GM12878 (cell line): ENCODE results near the gene CHAT. TPM values are rescaled to one million over a fixed set of nuclear protein-coding genes. Genes with fewer than 3 reads are reported as not detected.

Experiments
- ATAC-seq: fragments of 200-7000 bp; cut with Tn5 transposase; 3 replicates; pipeline ENCODE4 v1.9.1; 2020; ENCODE audit warnings: mild to moderate bottlenecking, moderate library complexity
- BruUV-seq: library from RNA; stranded (reverse); fragments of 400-500 nt; replicated peaks from 2 replicates; lab custom pipeline; 2021; lab: Mats Ljungman, UMichigan
- CTCF ChIA-PET: fragments of 300-600 bp; sonication (Branson Sonifier 250); formaldehyde crosslinking; extraction: SDS; loops from one replicate; lab custom pipeline; 2021; ENCODE audit warnings: inconsistent platforms; lab: Yijun Ruan, JAX
- POLR2A ChIA-PET: fragments of 350-600 bp; formaldehyde crosslinking; extraction: SDS; loops from one replicate; lab custom pipeline; 2021; ENCODE audit warnings: inconsistent platforms; lab: Charles Lee
- RAD21 ChIA-PET: fragments of 300-600 bp; sonication (Branson Sonifier 250); formaldehyde crosslinking; loops from one replicate; lab custom pipeline; 2023; ENCODE audit warnings: antibody characterized with exemption; ENCODE audit not compliant: unreplicated experiment; lab: Charles Lee
- SMC1A ChIA-PET: fragments of 300-600 bp; sonication (Branson Sonifier 250); formaldehyde crosslinking; loops from one replicate; lab custom pipeline; 2023; ENCODE audit not compliant: unreplicated experiment, uncharacterized antibody; lab: Charles Lee
- DNase-seq: peaks from one replicate; pipeline ENCODE4 v3.0.0-alpha.2; 2011; ENCODE audit warnings: low read depth, low spot score
- FAIRE-seq: peaks from 3 replicates; lab custom pipeline; 2011; peaks lifted over from hg19 to GRCh38; lab: Jason Lieb, UNC
- H2AFZ ChIP-seq: 2 replicates; pipeline ENCODE4 v1.6.0; 2011; ENCODE audit warnings: low read depth, low read length, control low read depth; ENCODE audit not compliant: control insufficient read depth
- H3K27ac ChIP-seq: 2 replicates; pipeline ENCODE4 v1.5.1; 2011; ENCODE audit warnings: control low read depth; ENCODE audit not compliant: control insufficient read depth, insufficient read depth
- H3K27me3 ChIP-seq, 2 experiments: replicated peaks in 1 of 2; 2 replicates each; pipeline versions ENCODE4 v1.6.0 to v1.6.1; 2011; ENCODE audit warnings: low read length in 1 of 2; ENCODE audit not compliant: control insufficient read depth in 2 of 2, insufficient read depth in 2 of 2
- H3K36me3 ChIP-seq, 2 experiments: 2 replicates each; pipeline ENCODE4 v1.5.1; 2011; ENCODE audit warnings: low read length in 1 of 2; ENCODE audit not compliant: control insufficient read depth in 2 of 2, insufficient read depth in 2 of 2
- H3K4me1 ChIP-seq: 2 replicates; pipeline ENCODE4 v1.6.1; 2011; ENCODE audit warnings: mild to moderate bottlenecking, low read length, moderate library complexity, mixed read lengths; ENCODE audit not compliant: control insufficient read depth, insufficient read depth
- H3K4me2 ChIP-seq: 2 replicates; pipeline ENCODE4 v1.6.0; 2011; ENCODE audit warnings: control low read depth; ENCODE audit not compliant: control insufficient read depth, insufficient read depth
- H3K4me3 ChIP-seq: fragments of 200-600 bp; sonication (generic); 2 replicates; pipeline ENCODE4 v1.5.1; 2016
- H3K79me2 ChIP-seq: 2 replicates; pipeline ENCODE4 v1.6.0; 2011; ENCODE audit warnings: low read length; ENCODE audit not compliant: control insufficient read depth, insufficient read depth
- H3K9ac ChIP-seq: 2 replicates; pipeline ENCODE4 v1.8.0; 2011; ENCODE audit warnings: low read length, control low read depth, mixed read lengths; ENCODE audit not compliant: control insufficient read depth, insufficient read depth
- H3K9me3 ChIP-seq: replicated peaks from 3 replicates; pipeline ENCODE4 v1.5.1; 2011; ENCODE audit warnings: mild to moderate bottlenecking, low read length; ENCODE audit not compliant: control insufficient read depth, insufficient read depth
- H4K20me1 ChIP-seq: 2 replicates; pipeline ENCODE4 v1.6.0; 2011; ENCODE audit not compliant: control insufficient read depth, insufficient read depth
- MEF2B ChIP-seq: fragments of 450-650 bp; IDR thresholded peaks from 2 replicates; pipeline ENCODE4 v1.6.1; 2018; ENCODE audit warnings: mild to moderate bottlenecking, moderate library complexity; ENCODE audit not compliant: partially characterized antibody, poor library complexity, severe bottlenecking
- MXI1 ChIP-seq: fragments of 150-350 bp; IDR thresholded peaks from 2 replicates; pipeline ENCODE4 v1.6.1; 2011; ENCODE audit warnings: low read depth, mild to moderate bottlenecking, inconsistent platforms, low read length, improper control_type of control experiment
- NBN ChIP-seq: fragments of 450-650 bp; IDR thresholded peaks from 2 replicates; pipeline ENCODE4 v1.6.1; 2016
- NR2C1 ChIP-seq: fragments of 450-650 bp; IDR thresholded peaks from 2 replicates; pipeline ENCODE4 v1.6.1; 2017; ENCODE audit warnings: antibody characterized with exemption, mild to moderate bottlenecking, moderate library complexity
- SIN3A ChIP-seq: IDR thresholded peaks from 2 replicates; pipeline ENCODE4 v1.6.1; 2012; ENCODE audit warnings: low read depth, low read length, improper control_type of control experiment
- SREBF1 ChIP-seq: IDR thresholded peaks from 2 replicates; pipeline ENCODE4 v1.6.1; 2012; ENCODE audit warnings: mild to moderate bottlenecking, low read length
- WRNIP1 ChIP-seq: IDR thresholded peaks from 2 replicates; pipeline ENCODE4 v1.6.1; 2011; ENCODE audit warnings: low read depth, low read length, improper control_type of control experiment, borderline replicate concordance
- ZNF622 ChIP-seq: fragments of 450-650 bp; IDR thresholded peaks from 2 replicates; pipeline ENCODE4 v1.6.1; 2017; ENCODE audit warnings: mild to moderate bottlenecking, inconsistent platforms
- WGBS: methylation state at CpG from one replicate; pipeline ENCODE4 v1.1.6; 2016; ENCODE audit warnings: low lambda C conversion rate; ENCODE audit not compliant: insufficient replicate concordance, insufficient coverage; ENCODE audit errors: missing lambda C conversion rate; 5-methylcytosine and 5-hydroxymethylcytosine counted together
- in situ Hi-C: fragments of 300-500 bp; cut with MboI; formaldehyde crosslinking; loops from 9 replicates; pipeline ENCODE4 v1.14.3; 2018; ENCODE audit warnings: mixed read lengths
- intact Hi-C: fragments of 100-400 bp; cut with micrococcal nuclease; formaldehyde crosslinking; loops from one replicate; pipeline ENCODE4 v1.14.2; 2022; ENCODE audit not compliant: unreplicated experiment
- polyA plus RNA-seq, 11 experiments: library from polyadenylated mRNA; depleted of rRNA in 4 of 11; unstranded in 6 of 11; stranded (reverse) in 5 of 11; fragments of >200 nt; fragmentation: Nextera tagmentation in 4 of 11; fragmentation: Illumina TruSeq in 1 of 11; extraction: Ambion mirVana in 4 of 11; extraction: Trizol in 1 of 11; gene quantifications; 1 replicate in 1 of 11; 2 replicates in 10 of 11; pipeline versions ENCODE4 v1.2.1 to v1.2.3, GENCODE V29; 2011 to 2016; ENCODE audit warnings: inconsistent platforms in 2 of 11, missing spikeins in 2 of 11, low read depth in 1 of 11
- total RNA-seq, 4 experiments: library from RNA; depleted of rRNA in 3 of 4; stranded (reverse); fragments of >200 nt in 3 of 4; fragmentation: Illumina TruSeq in 1 of 4; extraction: Trizol in 1 of 4; gene quantifications; 2 replicates each; pipeline versions ENCODE4 v1.2.1 to v1.2.3, GENCODE V29; 2013 to 2021
- TF ChIP-seq, protein P1 (sequence below): fragments of 450-650 bp; IDR thresholded peaks from 2 replicates; pipeline ENCODE4 v1.6.1; 2014; ENCODE audit warnings: mild to moderate bottlenecking

Gene CHAT
- total and polyA plus RNA-seq, 10 of the 15 experiments (the other 5 are each of a cell fraction or from before 2014, with no cell fraction given) = not detected

- H4K20me1 ChIP-seq = no peaks in the 10 kb centered on the region
- CTCF ChIA-PET = no interaction called here
- TF ChIP-seq MXI1 = no peak
- no peak for TF ChIP-seq SREBF1
- TF ChIP-seq WRNIP1 = no peak
- TF ChIP-seq NBN = no peak
- TF ChIP-seq MEF2B = no peak
- TF ChIP-seq, protein P1, sequence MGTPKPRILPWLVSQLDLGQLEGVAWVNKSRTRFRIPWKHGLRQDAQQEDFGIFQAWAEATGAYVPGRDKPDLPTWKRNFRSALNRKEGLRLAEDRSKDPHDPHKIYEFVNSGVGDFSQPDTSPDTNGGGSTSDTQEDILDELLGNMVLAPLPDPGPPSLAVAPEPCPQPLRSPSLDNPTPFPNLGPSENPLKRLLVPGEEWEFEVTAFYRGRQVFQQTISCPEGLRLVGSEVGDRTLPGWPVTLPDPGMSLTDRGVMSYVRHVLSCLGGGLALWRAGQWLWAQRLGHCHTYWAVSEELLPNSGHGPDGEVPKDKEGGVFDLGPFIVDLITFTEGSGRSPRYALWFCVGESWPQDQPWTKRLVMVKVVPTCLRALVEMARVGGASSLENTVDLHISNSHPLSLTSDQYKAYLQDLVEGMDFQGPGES = no peak
- no peak for TF ChIP-seq ZNF622
- no peak for TF ChIP-seq NR2C1
- no peak for TF ChIP-seq SIN3A
- TF ChIP-seq, all 136 proteins: peak for 0
- RAD21 ChIA-PET = no interaction called here
- H3K9ac ChIP-seq = no peak overlapping the region
- no peak for DNase-seq
- no peaks in the 10 kb centered on the region for H3K36me3 ChIP-seq
- no peaks in the 10 kb centered on the region for H3K9me3 ChIP-seq
- H3K27me3 ChIP-seq = peaks cover 0 to 2% of the 10 kb centered on the region in 2 experiments; a peak in 1 of 4 replicates
- WGBS = 10% methylated on average over 12 of the region's 12 CpGs
- POLR2A ChIA-PET = no interaction called here
- no peak overlapping the region for H2AFZ ChIP-seq
- no peak overlapping the region for H3K4me2 ChIP-seq
- no peaks in the 10 kb centered on the region for H3K79me2 ChIP-seq
- no peak for ATAC-seq
- in situ Hi-C loops (no loop called here), intact Hi-C loops (no loop called here)
- no peaks in the 10 kb centered on the region for H3K4me1 ChIP-seq
- no peak for FAIRE-seq
- SMC1A ChIA-PET = no interaction called here
- BruUV-seq = no TSS peak
- H3K27ac ChIP-seq = no peak overlapping the region
- H3K4me3 ChIP-seq = no peak overlapping the region
Observed at GRCh38 chr10:49632406-49633317, 18.8 kb downstream of the CHAT start.
